Pancreas (tissue), 10 donors: ENCODE measurements around the gene SGCD. TPM values are rescaled to one million over a fixed set of nuclear protein-coding genes. Genes with fewer than 3 reads are reported as not detected.

Experiments
- ATAC-seq, 4 donors: fragments of 200-7000 bp; cut with Tn5 transposase; one replicate each; pipeline versions ENCODE4 v1.8.0 to v1.9.1; 2020; ENCODE audit warnings: mild to moderate bottlenecking in 4 of 4, moderate library complexity in 4 of 4
- DNase-seq, 6 donors: peaks; one replicate each; pipeline ENCODE4 v3.0.0-alpha.2; 2020
- FAIRE-seq: peaks from 2 replicates; lab custom pipeline; 2012; peaks lifted over from hg19 to GRCh38; lab: Jason Lieb, UNC
- H3K27ac ChIP-seq, 4 donors: fragments of 200-600 bp; sonication (generic); 1 replicate in 3 of 4; 2 replicates in 1 of 4; pipeline versions ENCODE4 v1.5.0 to v1.8.0; 2020
- H3K27me3 ChIP-seq, 4 donors: fragments of 200-600 bp; one replicate each; pipeline ENCODE4 v1.8.0; 2021
- H3K36me3 ChIP-seq, 3 donors: fragments of 200-600 bp; sonication (generic) in 1 of 3; one replicate each; pipeline versions ENCODE4 v1.5.0 to v1.8.0; 2020 to 2021
- H3K4me1 ChIP-seq, 3 donors: fragments of 200-600 bp; one replicate each; pipeline ENCODE4 v1.8.0; 2021
- H3K4me3 ChIP-seq, 4 donors: fragments of 200-600 bp; sonication (generic) in 2 of 4; one replicate each; pipeline versions ENCODE4 v1.5.0 to v1.8.0; 2020 to 2021
- H3K9me3 ChIP-seq, 4 donors: fragments of 200-600 bp; one replicate each; pipeline ENCODE4 v1.8.0; 2021
- CTCF ChIP-seq, 4 donors: fragments of 200-600 bp; sonication (generic) in 3 of 4; IDR thresholded peaks; one replicate each; pipeline versions ENCODE4 v1.5.0 to v1.8.0; 2021; ENCODE audit warnings: antibody characterized with exemption in 4 of 4
- WGBS, 2 donors: extraction: QIAGEN DNeasy Blood & Tissue Kit; methylation state at CpG; one replicate each; pipeline ENCODE4 v1.1.7; 2013; 5-methylcytosine and 5-hydroxymethylcytosine counted together
- intact Hi-C, 3 donors: fragments of 100-400 bp; cut with DNase I; formaldehyde crosslinking; loops; one replicate each; pipeline versions ENCODE4 v1.11.1 to v1.14.2; 2022
- polyA plus RNA-seq, 2 donors: library from polyadenylated mRNA; stranded (reverse); fragments of 200-250 nt; gene quantifications; one replicate each; pipeline ENCODE4 v1.2.3, GENCODE V29; 2013
- total RNA-seq, 6 donors: library from RNA; stranded (reverse); fragmentation: NEBNext Ultra II Directional in 4 of 6; extraction: Animal tissue kit (Norgen Biotek cat#: 25700) in 4 of 6; gene quantifications; one replicate each; pipeline versions ENCODE4 v1.2.1 to v1.2.4, GENCODE V29; 2021 to 2023
- donor health status: healthy with polysubstance abuse.
- donor health status: DM: no; HTN: no; CAD: no; lungs with moderate emphysema.
- donor health status: DM: no; HTN: no; CAD: no.
- donor health status: control.
- donor health status: control.
- donor health status: Bipolar disorder and iron deficiency.
- donor health status: DM: yes; HTN: yes; CAD: no.
- donor health status: DM: no; HTN: no; CAD: no.
- donor health status: DM: no; HTN: no; CAD: no.
- donor health status: DM: yes; HTN: yes; CAD: no.

Gene SGCD
- total and polyA plus RNA-seq, 8 donors = 0.11 to 1.9 (median 0.35) TPM

- H3K36me3 ChIP-seq = no peaks in the 10 kb centered on the region
- no peak for TF ChIP-seq CTCF (IDR thresholded peaks at IDR 0.05)
- 39 to 50% methylated on average over 3 of the region's 3 CpGs for WGBS, 2 donors
- intact Hi-C loops = no loop called here
- DNase-seq (no peak), ATAC-seq (no peak), FAIRE-seq (no peak)
- H3K4me1 ChIP-seq = no peaks in the 10 kb centered on the region
- H3K4me3 ChIP-seq = no peak overlapping the region
- H3K27ac ChIP-seq = no peak overlapping the region
- H3K9me3 ChIP-seq = no peaks in the 10 kb centered on the region
- H3K27me3 ChIP-seq = no peaks in the 10 kb centered on the region
These were observed 142.7 kb downstream of the SGCD start for GRCh38 chr5:156469636-156470035.

GRCh38 chr5:156471893-156472292 is 144.9 kb downstream of the SGCD start:
- no peaks in the 10 kb centered on the region for H3K9me3 ChIP-seq
- H3K4me1 ChIP-seq = no peaks in the 10 kb centered on the region
- DNase-seq = no peak
- WGBS, 2 donors = 75 to 90% methylated on average over 3 of the region's 3 CpGs
- no peak for TF ChIP-seq CTCF (IDR thresholded peaks at IDR 0.05)
- intact Hi-C loops = no loop called here
- H3K27me3 ChIP-seq = no peaks in the 10 kb centered on the region
- no peak overlapping the region for H3K27ac ChIP-seq
- no peak for ATAC-seq
- no peak overlapping the region for H3K4me3 ChIP-seq
- H3K36me3 ChIP-seq = no peaks in the 10 kb centered on the region
- no peak for FAIRE-seq

- 41 to 58% methylated on average over 7 of the region's 7 CpGs for WGBS, 2 donors
- Histone ChIP-seq H3K27me3 (no peaks in the 10 kb centered on the region), H3K4me3 (no peak overlapping the region), H3K27ac (no peak overlapping the region), H3K9me3 (no peaks in the 10 kb centered on the region), H3K4me1 (no peaks in the 10 kb centered on the region), H3K36me3 (no peaks in the 10 kb centered on the region)
- FAIRE-seq (no peak), DNase-seq (no peak), ATAC-seq (no peak)
- intact Hi-C loops = no loop called here
- no peak for TF ChIP-seq CTCF (IDR thresholded peaks at IDR 0.05)
These were observed 146.4 kb downstream of the SGCD start for GRCh38 chr5:156473269-156473908.

GRCh38 chr5:156474251-156474650 is 147.3 kb downstream of the SGCD start:
- ATAC-seq = peak in 3 of 4 donors; percentile 32 to 60 (median 47)
- Histone ChIP-seq H3K4me1 (no peaks in the 10 kb centered on the region), H3K4me3 (no peak overlapping the region), H3K36me3 (no peaks in the 10 kb centered on the region), H3K9me3 (no peaks in the 10 kb centered on the region), H3K27ac (no peak overlapping the region), H3K27me3 (no peaks in the 10 kb centered on the region)
- FAIRE-seq = no peak
- intact Hi-C loops = no loop called here
- WGBS, 2 donors = 65 to 70% methylated on average over 5 of the region's 5 CpGs
- DNase-seq = no peak
- TF ChIP-seq CTCF (IDR thresholded peaks at IDR 0.05) = no peak
